Measurements from ENCODE around the gene ENTPD3. TPM values are rescaled to one million over a fixed set of nuclear protein-coding genes. Genes with fewer than 3 reads are reported as not detected.

ENTPD3 gene
- total RNA-seq, 2 experiments from 2014 or later = not detected

GRCh38 chr3:40407611-40408010 is 20.6 kb downstream of the ENTPD3 start:
- no peaks in the 10 kb centered on the region for H3K9me3 ChIP-seq (ENCODE audit: low read length)
- no peak overlapping the region for H3K27ac ChIP-seq (ENCODE audit: low read depth, low read length, poor library complexity, severe bottlenecking)
- BruUV-seq (replicated peaks) = no TSS peak
- ChIA-PET CTCF (ENCODE audit: unreplicated experiment) (no interaction called here), POLR2A (interaction anchor here (0.5 to 0.9 kb wide), 4 partner anchors 76 to 1013 kb away, joined by 3 to 5 read pairs (median 3); no protein-coding TSS in a partner anchor)
- H4K20me1 ChIP-seq (ENCODE audit: insufficient read depth, low read length) = no peaks in the 10 kb centered on the region
- H3K79me2 ChIP-seq (ENCODE audit: insufficient read depth, low read depth, low read length) = no peaks in the 10 kb centered on the region
- no peak overlapping the region for H3K4me2 ChIP-seq (ENCODE audit: low read length)
- no peak for DNase-seq (ENCODE audit: low spot score)
- no peaks in the 10 kb centered on the region for H3K9me2 ChIP-seq (ENCODE audit: insufficient read depth, low read length)
- H3K4me1 ChIP-seq (ENCODE audit: insufficient read depth, low read length, poor library complexity, severe bottlenecking) = no peaks in the 10 kb centered on the region
- no peaks in the 10 kb centered on the region for H3K36me3 ChIP-seq (ENCODE audit: insufficient read depth, low read length)
- TF ChIP-seq CTCF (conservative IDR thresholded peaks at IDR 0.05; ENCODE audit: low read length) (no peak), EZH2phosphoT487 (IDR thresholded peaks at IDR 0.05; ENCODE audit: borderline replicate concordance, low read depth, low read length) (no peak)
- no peak overlapping the region for H3K4me3 ChIP-seq (ENCODE audit: low read depth, low read length, poor library complexity, severe bottlenecking)
- intact Hi-C loops (cut with micrococcal nuclease; ENCODE audit: unreplicated experiment) = no loop called here
- H2AFZ ChIP-seq (ENCODE audit: low read length) = no peak overlapping the region

- POLR2A ChIA-PET = interaction anchor here (0.8 kb wide), 1 partner anchor 21 kb away, joined by 3 read pairs; no protein-coding TSS in a partner anchor
- CTCF ChIA-PET (ENCODE audit: unreplicated experiment) = no interaction called here
- no peak for DNase-seq (ENCODE audit: low spot score)
Observed at GRCh38 chr3:40414270-40414669, 27.3 kb downstream of the ENTPD3 start.

More at GRCh38 chr3:40414270-40414669, 27.3 kb downstream of the ENTPD3 start:
- Histone ChIP-seq H3K27ac (ENCODE audit: low read depth, low read length, poor library complexity, severe bottlenecking) (no peak overlapping the region), H4K20me1 (ENCODE audit: insufficient read depth, low read length) (no peaks in the 10 kb centered on the region), H3K36me3 (ENCODE audit: insufficient read depth, low read length) (no peaks in the 10 kb centered on the region), H3K4me2 (ENCODE audit: low read length) (no peak overlapping the region), H3K9me3 (ENCODE audit: low read length) (no peaks in the 10 kb centered on the region), H3K4me3 (ENCODE audit: low read depth, low read length, poor library complexity, severe bottlenecking) (no peak overlapping the region), H3K4me1 (ENCODE audit: insufficient read depth, low read length, poor library complexity, severe bottlenecking) (no peaks in the 10 kb centered on the region), H3K9me2 (ENCODE audit: insufficient read depth, low read length) (no peaks in the 10 kb centered on the region), H2AFZ (ENCODE audit: low read length) (no peak overlapping the region), H3K79me2 (ENCODE audit: insufficient read depth, low read depth, low read length) (no peaks in the 10 kb centered on the region)
- intact Hi-C loops (cut with micrococcal nuclease; ENCODE audit: unreplicated experiment) = no loop called here
- BruUV-seq (replicated peaks) = no TSS peak
- TF ChIP-seq CTCF (conservative IDR thresholded peaks at IDR 0.05; ENCODE audit: low read length) = no peak

Data from OCI-LY7 (cell line).